K562 (cell line): ENCODE results near the gene TCF4. TPM values are rescaled to one million over a fixed set of nuclear protein-coding genes. Genes with fewer than 3 reads are reported as not detected.

Experiments used
- ATAC-seq: fragments of 200-7000 bp; cut with Tn5 transposase; 3 replicates; pipeline ENCODE4 v1.9.1; 2020; ENCODE audit warnings: moderate library complexity
- BruUV-seq: library from RNA; stranded (reverse); fragments of 400-500 nt; replicated peaks from 2 replicates; lab custom pipeline; 2021; lab: Mats Ljungman, UMichigan
- CTCF ChIA-PET: fragments of 300-600 bp; formaldehyde crosslinking; extraction: SDS; loops from one replicate; lab custom pipeline; 2021; ENCODE audit warnings: low intra/inter-chr PET ratio; lab: Yijun Ruan, JAX
- POLR2A ChIA-PET: fragments of 300-600, 350-650 bp; sonication (Branson Sonifier 250); formaldehyde crosslinking; extraction: SDS; loops from one replicate; lab custom pipeline; 2021; ENCODE audit warnings: antibody characterized with exemption, inconsistent platforms; lab: Yijun Ruan, JAX
- DNase-seq, 4 experiments: peaks; one replicate each; pipeline versions ENCODE4 v3.0.0 to v3.0.0-alpha.2; 2011 to 2018; ENCODE audit warnings: low spot score in 3 of 4, mixed read lengths in 3 of 4; ENCODE audit errors: extremely low read depth in 1 of 4
- FAIRE-seq: peaks from 2 replicates; lab custom pipeline; 2011; peaks lifted over from hg19 to GRCh38; lab: Jason Lieb, UNC
- H2AFZ ChIP-seq: 2 replicates; pipeline ENCODE4 v1.6.0; 2011; ENCODE audit warnings: low read depth, low read length, control low read depth, inconsistent platforms
- H3K27ac ChIP-seq: fragments of 200-600 bp; 3 replicates; pipeline ENCODE4 v1.8.0; 2011; ENCODE audit warnings: low read depth, mild to moderate bottlenecking, control low read depth, inconsistent platforms, low read length, moderate library complexity, mixed read lengths; ENCODE audit errors: extremely low read depth
- H3K27me3 ChIP-seq, 2 experiments: fragments of 300-600 bp in 1 of 2; 2 replicates in 1 of 2; 3 replicates in 1 of 2; pipeline versions ENCODE4 v1.6.0 to v1.8.0; 2011; ENCODE audit warnings: inconsistent platforms in 2 of 2, low read length in 2 of 2, mild to moderate bottlenecking in 1 of 2, mixed read lengths in 1 of 2, moderate library complexity in 1 of 2; ENCODE audit not compliant: control insufficient read depth in 2 of 2, insufficient read depth in 2 of 2
- H3K36me3 ChIP-seq: fragments of 300-600 bp; 3 replicates; pipeline ENCODE4 v1.8.0; 2011; ENCODE audit warnings: mild to moderate bottlenecking, low read length, inconsistent platforms; ENCODE audit not compliant: control insufficient read depth, insufficient read depth
- H3K4me1 ChIP-seq, 2 experiments: fragments of 200-600 bp in 1 of 2; replicated peaks in 1 of 2; 2 replicates in 1 of 2; 3 replicates in 1 of 2; pipeline versions ENCODE4 v1.5.1 to v1.8.0; 2011; ENCODE audit warnings: inconsistent platforms in 2 of 2, low read length in 2 of 2, mild to moderate bottlenecking in 1 of 2, mixed read lengths in 1 of 2, moderate library complexity in 1 of 2; ENCODE audit not compliant: control insufficient read depth in 2 of 2, insufficient read depth in 2 of 2
- H3K4me2 ChIP-seq: 2 replicates; pipeline ENCODE4 v1.6.1; 2011; ENCODE audit warnings: low read length, control low read depth, inconsistent platforms, mixed read lengths; ENCODE audit not compliant: insufficient read depth
- H3K4me3 ChIP-seq: fragments of 200-600 bp; sonication (generic), shearing (Covaris generic); 2 replicates; pipeline ENCODE4 v1.5.1; 2016; ENCODE audit warnings: control low read depth, inconsistent platforms
- H3K79me2 ChIP-seq: fragments of 200-600 bp; 3 replicates; pipeline ENCODE4 v1.8.0; 2011; ENCODE audit warnings: low read length, inconsistent platforms; ENCODE audit not compliant: control insufficient read depth, insufficient read depth
- H3K9ac ChIP-seq, 2 experiments: 2 replicates each; pipeline versions ENCODE4 v1.6.0 to v1.6.1; 2011; ENCODE audit warnings: low read depth in 2 of 2, low read length in 2 of 2, control low read depth in 1 of 2, inconsistent platforms in 1 of 2, mild to moderate bottlenecking in 1 of 2, mixed read lengths in 1 of 2; ENCODE audit not compliant: insufficient read depth in 1 of 2
- H3K9me1 ChIP-seq: one replicate; pipeline ENCODE4 v1.6.0; 2011; ENCODE audit warnings: inconsistent platforms, mild to moderate bottlenecking, low read length, moderate library complexity; ENCODE audit not compliant: control insufficient read depth, insufficient read depth
- H3K9me3 ChIP-seq: replicated peaks from 2 replicates; pipeline ENCODE4 v1.5.1; 2011; ENCODE audit warnings: low read depth, low read length, inconsistent platforms; ENCODE audit not compliant: control insufficient read depth, insufficient read depth
- H4K20me1 ChIP-seq: replicated peaks from 2 replicates; pipeline ENCODE4 v1.6.1; 2011; ENCODE audit warnings: low read length, inconsistent platforms, mixed read lengths; ENCODE audit not compliant: control insufficient read depth, insufficient read depth
- CBFA2T3 ChIP-seq: fragments of 450-650 bp; IDR thresholded peaks from 2 replicates; pipeline ENCODE4 v1.6.1; 2017
- GABPA ChIP-seq: fragments of 200-800 bp; sonication (Bioruptor generic); conservative IDR thresholded peaks from 2 replicates; pipeline ENCODE4 v1.6.1; 2016; ENCODE audit warnings: low read depth, missing genetic modification characterization, missing compliant biosample characterization
- SRF ChIP-seq, 2 experiments: fragments of 250-450, 450-650 bp in 1 of 2; sonication (Bioruptor Pico) in 1 of 2; sonication (generic) in 1 of 2; formaldehyde crosslinking; IDR thresholded peaks; 2 replicates each; pipeline versions ENCODE4 v1.5.0 to v1.5.1; 2020 to 2022; ENCODE audit warnings: mild to moderate bottlenecking in 1 of 2, missing genetic modification reagents in 1 of 2
- TAF1 ChIP-seq: IDR thresholded peaks from 2 replicates; pipeline ENCODE4 v1.6.1; 2011; ENCODE audit warnings: mild to moderate bottlenecking, low read length, moderate library complexity; ENCODE audit not compliant: insufficient read depth, control insufficient read depth, severe bottlenecking; ENCODE audit errors: extremely low read depth
- ZNF431 ChIP-seq: sonication (generic); formaldehyde crosslinking; IDR thresholded peaks from 2 replicates; pipeline ENCODE4 v1.8.0; 2022; ENCODE audit warnings: mild to moderate bottlenecking, missing genetic modification reagents
- WGBS: fragments of 100-300 bp; shearing (Covaris generic); methylation state at CpG from one replicate; pipeline ENCODE4 v1.1.6; 2016; ENCODE audit warnings: low coverage, mixed read lengths; ENCODE audit not compliant: insufficient coverage; ENCODE audit errors: missing lambda C conversion rate; 5-methylcytosine and 5-hydroxymethylcytosine counted together
- in situ Hi-C: fragments of 300-500 bp; cut with MboI; formaldehyde crosslinking; loops from 4 replicates; pipeline ENCODE4 v1.15.0; 2018; ENCODE audit warnings: inconsistent platforms, mixed read lengths
- intact Hi-C: fragments of 100-400 bp; cut with micrococcal nuclease; formaldehyde crosslinking; loops from 2 replicates; pipeline ENCODE4 v1.14.2; 2022
- polyA plus RNA-seq, 8 experiments: library from polyadenylated mRNA; depleted of rRNA in 4 of 8; stranded (reverse) in 5 of 8; unstranded in 3 of 8; fragments of >200 nt; fragmentation: Nextera tagmentation in 2 of 8; fragmentation: Illumina TruSeq in 1 of 8; extraction: Ambion mirVana in 2 of 8; extraction: Trizol in 1 of 8; gene quantifications; 2 replicates each; pipeline versions ENCODE4 v1.2.1 to v1.2.3, GENCODE V29; 2011 to 2014; ENCODE audit warnings: inconsistent platforms in 1 of 8, missing spikeins in 1 of 8
- total RNA-seq, 7 experiments: library from RNA; depleted of rRNA in 6 of 7; stranded (reverse); fragments of >200 nt in 6 of 7; fragmentation: Illumina TruSeq in 2 of 7; extraction: Trizol in 2 of 7; gene quantifications; 2 replicates each; pipeline versions ENCODE4 v1.2.1 to v1.2.3, GENCODE V29; 2011 to 2021; ENCODE audit warnings: low replicate concordance in 1 of 7
- TF ChIP-seq, protein P1 (sequence below): fragments of 450-650 bp; IDR thresholded peaks from 2 replicates; pipeline ENCODE4 v1.6.1; 2016; ENCODE audit warnings: mild to moderate bottlenecking
- TF ChIP-seq, protein P2 (sequence below): IDR thresholded peaks from 2 replicates; pipeline ENCODE4 v1.6.1; 2011; ENCODE audit warnings: borderline replicate concordance, low read depth, mild to moderate bottlenecking, moderate library complexity, low read length; ENCODE audit not compliant: insufficient read depth, poor library complexity, severe bottlenecking

Gene TCF4
- total and polyA plus RNA-seq, 9 of the 15 experiments (the other 6 are each of a cell fraction or from before 2014, with no cell fraction given) = 4.8 to 24.7 (median 15.2) TPM

DNA sequence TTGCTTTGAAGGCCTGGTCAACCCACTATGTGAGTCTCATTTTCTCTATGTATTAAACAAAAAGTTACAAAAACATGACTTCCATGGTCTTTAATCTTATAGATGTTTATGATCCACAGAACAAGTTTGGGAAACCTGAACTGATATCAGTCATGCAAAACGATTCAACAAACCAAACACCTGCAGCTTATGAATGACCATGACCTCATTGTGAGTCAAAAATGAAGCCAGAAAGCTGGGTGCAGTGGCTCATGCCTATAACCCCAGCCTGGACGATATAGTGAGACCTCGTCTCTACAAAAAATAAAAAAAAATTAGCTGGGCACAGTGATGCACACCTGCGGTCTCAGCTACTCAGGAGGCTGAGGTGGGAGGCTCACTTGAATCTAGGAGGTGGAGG is 358.3 kb downstream of the TCF4 start:
- H3K36me3 ChIP-seq = peaks cover 27% of the 10 kb centered on the region; the same call in 2 of the 3 replicates
- ATAC-seq (no peak), FAIRE-seq (no peak), DNase-seq (no peak)
- ChIA-PET POLR2A (no interaction called here), CTCF (no interaction called here)
- no peaks in the 10 kb centered on the region for H3K9me1 ChIP-seq
- no peak overlapping the region for H3K4me3 ChIP-seq
- no peaks in the 10 kb centered on the region for H3K79me2 ChIP-seq
- no peaks in the 10 kb centered on the region for H3K27me3 ChIP-seq
- intact Hi-C loops = loop anchor here (10.0 kb wide), 1 partner anchor 195 kb away; no protein-coding TSS in a partner anchor
- H3K4me2 ChIP-seq = no peak overlapping the region
- no TSS peak for BruUV-seq
- no peaks in the 10 kb centered on the region for H3K4me1 ChIP-seq
- no peak for TF ChIP-seq GABPA
- TF ChIP-seq, protein P1, sequence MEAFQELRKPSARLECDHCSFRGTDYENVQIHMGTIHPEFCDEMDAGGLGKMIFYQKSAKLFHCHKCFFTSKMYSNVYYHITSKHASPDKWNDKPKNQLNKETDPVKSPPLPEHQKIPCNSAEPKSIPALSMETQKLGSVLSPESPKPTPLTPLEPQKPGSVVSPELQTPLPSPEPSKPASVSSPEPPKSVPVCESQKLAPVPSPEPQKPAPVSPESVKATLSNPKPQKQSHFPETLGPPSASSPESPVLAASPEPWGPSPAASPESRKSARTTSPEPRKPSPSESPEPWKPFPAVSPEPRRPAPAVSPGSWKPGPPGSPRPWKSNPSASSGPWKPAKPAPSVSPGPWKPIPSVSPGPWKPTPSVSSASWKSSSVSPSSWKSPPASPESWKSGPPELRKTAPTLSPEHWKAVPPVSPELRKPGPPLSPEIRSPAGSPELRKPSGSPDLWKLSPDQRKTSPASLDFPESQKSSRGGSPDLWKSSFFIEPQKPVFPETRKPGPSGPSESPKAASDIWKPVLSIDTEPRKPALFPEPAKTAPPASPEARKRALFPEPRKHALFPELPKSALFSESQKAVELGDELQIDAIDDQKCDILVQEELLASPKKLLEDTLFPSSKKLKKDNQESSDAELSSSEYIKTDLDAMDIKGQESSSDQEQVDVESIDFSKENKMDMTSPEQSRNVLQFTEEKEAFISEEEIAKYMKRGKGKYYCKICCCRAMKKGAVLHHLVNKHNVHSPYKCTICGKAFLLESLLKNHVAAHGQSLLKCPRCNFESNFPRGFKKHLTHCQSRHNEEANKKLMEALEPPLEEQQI = no peak
- TF ChIP-seq, all 486 proteins: peak for 0
- H4K20me1 ChIP-seq = no peaks in the 10 kb centered on the region
- WGBS = 77% methylated on average over 4 of the region's 4 CpGs
- H2AFZ ChIP-seq = no peak overlapping the region
- no peak overlapping the region for H3K27ac ChIP-seq
- H3K9ac ChIP-seq = no peak overlapping the region
- no peaks in the 10 kb centered on the region for H3K9me3 ChIP-seq
- in situ Hi-C loops = loop anchor here (25.0 kb wide), 2 partner anchors 558 to 1333 kb away; no protein-coding TSS in a partner anchor

DNA sequence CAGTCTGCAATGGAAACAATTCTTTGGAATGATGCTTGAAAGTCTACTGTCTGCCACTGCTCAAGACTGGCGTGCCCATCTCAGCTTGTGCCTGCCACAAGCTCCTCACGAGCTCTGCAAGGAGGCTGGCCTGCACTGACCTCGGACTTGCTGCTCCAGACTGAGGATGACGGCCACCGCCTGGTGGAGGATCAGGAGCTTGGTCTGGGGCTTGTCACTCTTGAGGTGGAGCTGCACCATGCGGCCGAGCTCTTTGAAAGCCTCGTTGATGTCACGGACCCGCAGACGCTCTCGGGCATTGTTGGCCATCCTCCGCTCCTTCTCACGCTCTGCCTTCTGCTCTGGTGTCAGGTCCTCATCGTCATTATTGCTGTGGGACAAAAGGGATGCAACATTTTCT is 359.3 kb downstream of the TCF4 start:
- no peaks in the 10 kb centered on the region for H3K9me3 ChIP-seq
- H3K79me2 ChIP-seq = no peaks in the 10 kb centered on the region
- no peaks in the 10 kb centered on the region for H3K4me1 ChIP-seq
- H3K36me3 ChIP-seq = peaks cover 23% of the 10 kb centered on the region; the same call in 1 of the 3 replicates
- H3K9me1 ChIP-seq = no peaks in the 10 kb centered on the region
- no peaks in the 10 kb centered on the region for H3K27me3 ChIP-seq
- ChIA-PET POLR2A (no interaction called here), CTCF (no interaction called here)
- H3K4me3 ChIP-seq = no peak overlapping the region
- H3K9ac ChIP-seq = no peak overlapping the region
- no peak overlapping the region for H3K4me2 ChIP-seq
- intact Hi-C loops = no loop called here
- ATAC-seq = no peak
- no TSS peak for BruUV-seq
- no peak overlapping the region for H2AFZ ChIP-seq
- H3K27ac ChIP-seq = no peak overlapping the region
- DNase-seq = no peak
- in situ Hi-C loops = loop anchor here (25.0 kb wide), 2 partner anchors 559 to 1334 kb away; no protein-coding TSS in a partner anchor
- TF ChIP-seq SRF (CRISPR knock-in tag; IDR thresholded peaks at IDR 0.05) (no peak), CBFA2T3 (no peak), TAF1 (no peak), ZNF431 (CRISPR knock-in tag) (no peak)
- TF ChIP-seq, protein P2, sequence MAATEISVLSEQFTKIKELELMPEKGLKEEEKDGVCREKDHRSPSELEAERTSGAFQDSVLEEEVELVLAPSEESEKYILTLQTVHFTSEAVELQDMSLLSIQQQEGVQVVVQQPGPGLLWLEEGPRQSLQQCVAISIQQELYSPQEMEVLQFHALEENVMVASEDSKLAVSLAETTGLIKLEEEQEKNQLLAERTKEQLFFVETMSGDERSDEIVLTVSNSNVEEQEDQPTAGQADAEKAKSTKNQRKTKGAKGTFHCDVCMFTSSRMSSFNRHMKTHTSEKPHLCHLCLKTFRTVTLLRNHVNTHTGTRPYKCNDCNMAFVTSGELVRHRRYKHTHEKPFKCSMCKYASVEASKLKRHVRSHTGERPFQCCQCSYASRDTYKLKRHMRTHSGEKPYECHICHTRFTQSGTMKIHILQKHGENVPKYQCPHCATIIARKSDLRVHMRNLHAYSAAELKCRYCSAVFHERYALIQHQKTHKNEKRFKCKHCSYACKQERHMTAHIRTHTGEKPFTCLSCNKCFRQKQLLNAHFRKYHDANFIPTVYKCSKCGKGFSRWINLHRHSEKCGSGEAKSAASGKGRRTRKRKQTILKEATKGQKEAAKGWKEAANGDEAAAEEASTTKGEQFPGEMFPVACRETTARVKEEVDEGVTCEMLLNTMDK = no peak
- FAIRE-seq = no peak
- no peaks in the 10 kb centered on the region for H4K20me1 ChIP-seq
- 96% methylated on average over 12 of the region's 15 CpGs for WGBS
